HK-2 (cell line): ENCODE results near the gene AIG1.
"Not testable (repeated sequence)": the region's sequence is repeated elsewhere in the genome, so short reads cannot be mapped to it uniquely, and the experiment has no call there.

Experiments used
- DNase-seq: peaks from one replicate; pipeline ENCODE4 v3.0.0-alpha.2; 2018; ENCODE audit not compliant: unreplicated experiment

The AIG1 gene

GRCh38 chr6:143164565-143165105, 103.9 kb downstream of the AIG1 start:
- DNase-seq, result no peak

GRCh38 chr6:143165315-143165855, 104.7 kb downstream of the AIG1 start:
- DNase-seq, result no peak

GRCh38 chr6:143166247-143166695, 105.6 kb downstream of the AIG1 start:
- no peak for DNase-seq

GRCh38 chr6:143167224-143167623, 106.5 kb downstream of the AIG1 start:
- DNase-seq, result no peak

DNA sequence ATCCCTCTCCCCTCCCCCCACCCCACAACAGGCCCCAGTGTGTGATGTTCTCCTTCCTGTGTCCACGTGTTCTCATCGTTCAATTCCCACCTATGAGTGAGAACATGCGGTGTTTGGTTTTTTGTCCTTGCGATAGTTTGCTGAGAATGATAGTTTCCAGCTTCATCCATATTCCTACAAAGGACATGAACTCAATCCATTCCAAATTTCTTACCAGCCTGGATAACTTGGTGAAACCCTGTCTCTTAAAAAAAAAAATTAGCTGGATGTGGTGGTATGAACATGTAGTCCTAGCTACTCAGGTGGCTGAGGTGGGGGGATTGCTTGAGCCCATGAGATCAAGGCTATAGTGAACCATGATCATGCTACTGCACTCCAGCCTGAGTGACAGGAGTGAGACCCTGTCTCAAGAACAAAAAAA, 107.7 kb downstream of the AIG1 start:
- not testable (repeated sequence) for DNase-seq

DNA sequence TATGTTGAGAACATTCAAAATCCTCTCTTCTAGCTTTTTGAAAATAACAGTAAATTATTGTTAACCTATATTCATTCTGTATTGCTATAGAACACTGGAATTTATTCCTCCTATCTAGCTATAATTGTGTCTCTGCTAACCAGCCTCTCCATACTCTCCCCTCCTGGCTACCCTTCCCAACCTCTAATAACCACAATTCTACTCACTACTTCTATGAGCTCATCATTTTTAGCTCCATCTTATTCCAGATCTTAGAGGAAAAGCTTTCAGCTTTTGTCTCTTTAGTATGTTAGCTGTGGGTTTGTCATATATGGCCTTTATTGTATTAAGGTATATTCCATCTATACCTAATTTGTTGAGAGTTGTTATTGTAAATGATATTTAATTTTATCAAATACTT, 108.8 kb downstream of the AIG1 start:
- no peak for DNase-seq

DNA sequence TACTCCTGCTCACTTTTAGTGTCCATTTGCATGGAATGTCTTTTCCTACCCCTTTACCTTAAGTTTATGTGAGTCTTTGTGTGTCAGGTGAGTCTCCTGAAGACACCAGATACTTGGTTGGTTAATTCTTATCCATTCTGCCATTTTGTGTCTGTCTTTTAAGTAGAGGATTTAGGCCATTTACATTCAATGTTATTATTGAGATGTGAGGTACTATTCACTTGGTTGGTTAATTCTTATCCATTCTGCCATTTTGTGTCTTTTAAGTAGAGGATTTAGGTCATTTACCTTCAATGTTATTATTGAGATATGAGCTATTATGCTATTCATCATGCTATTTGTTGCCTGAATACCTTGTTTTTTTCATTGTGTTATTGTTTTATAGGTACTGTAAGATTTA, 113.8 kb downstream of the AIG1 start:
- DNase-seq, result no peak

GRCh38 chr6:143174951-143175350, 114.3 kb downstream of the AIG1 start:
- no peak for DNase-seq

- DNase-seq, result no peak
Observed at GRCh38 chr6:143176090-143177021, 115.7 kb downstream of the AIG1 start.

GRCh38 chr6:143177706-143178105, 117.0 kb downstream of the AIG1 start:
- no peak for DNase-seq

- DNase-seq, result no peak
Observed at GRCh38 chr6:143179096-143179495, 118.4 kb downstream of the AIG1 start.

GRCh38 chr6:143179901-143180612, 119.4 kb downstream of the AIG1 start:
- DNase-seq, result no peak

GRCh38 chr6:143180826-143181225, 120.1 kb downstream of the AIG1 start:
- no peak for DNase-seq

- no peak for DNase-seq
Observed at GRCh38 chr6:143183666-143184065, 123.0 kb downstream of the AIG1 start.

- DNase-seq, result no peak
Observed at GRCh38 chr6:143185288-143185687, 124.6 kb downstream of the AIG1 start.

GRCh38 chr6:143187238-143187923, 126.7 kb downstream of the AIG1 start:
- DNase-seq, result no peak

- DNase-seq, result no peak
Observed at GRCh38 chr6:143188292-143188691, 127.6 kb downstream of the AIG1 start.

DNA sequence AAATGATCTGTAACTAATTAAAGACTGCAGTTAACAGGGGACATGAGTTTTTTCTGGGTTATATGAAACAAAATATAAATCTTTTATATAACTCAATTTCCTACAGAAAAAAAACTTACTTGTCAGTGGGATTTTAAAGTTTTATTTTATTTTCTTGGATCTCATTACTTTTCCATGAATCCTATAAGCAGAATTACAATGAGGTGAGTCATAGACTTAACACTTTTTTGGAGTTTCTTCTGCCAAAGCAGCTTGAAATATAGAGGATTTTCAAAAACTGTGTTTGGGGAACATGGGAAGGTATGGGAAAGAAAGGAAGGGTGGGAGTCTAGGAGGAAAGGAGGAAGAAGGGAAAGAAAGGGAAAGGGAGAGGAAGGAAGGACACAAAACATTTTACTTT, 130.7 kb downstream of the AIG1 start:
- no peak for DNase-seq

DNA sequence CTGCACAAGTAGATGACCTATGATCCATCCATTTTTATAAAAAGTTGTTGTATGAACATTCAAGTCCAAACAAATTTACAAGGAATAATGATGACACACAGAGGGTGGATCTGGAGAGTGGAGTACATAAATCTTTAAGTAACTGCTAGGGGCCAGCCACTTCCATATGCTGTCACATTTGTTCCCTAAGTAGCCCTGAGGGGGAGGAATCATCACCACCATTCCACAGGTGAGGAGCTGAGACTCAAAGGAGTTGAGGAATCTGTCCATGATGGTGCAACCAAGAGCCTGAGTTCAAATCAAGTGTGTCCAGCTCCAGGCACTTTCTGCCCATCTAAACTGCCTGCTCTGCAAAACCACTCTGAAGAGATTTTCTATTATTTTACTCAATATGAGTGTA, 132.1 kb downstream of the AIG1 start:
- no peak for DNase-seq

DNA sequence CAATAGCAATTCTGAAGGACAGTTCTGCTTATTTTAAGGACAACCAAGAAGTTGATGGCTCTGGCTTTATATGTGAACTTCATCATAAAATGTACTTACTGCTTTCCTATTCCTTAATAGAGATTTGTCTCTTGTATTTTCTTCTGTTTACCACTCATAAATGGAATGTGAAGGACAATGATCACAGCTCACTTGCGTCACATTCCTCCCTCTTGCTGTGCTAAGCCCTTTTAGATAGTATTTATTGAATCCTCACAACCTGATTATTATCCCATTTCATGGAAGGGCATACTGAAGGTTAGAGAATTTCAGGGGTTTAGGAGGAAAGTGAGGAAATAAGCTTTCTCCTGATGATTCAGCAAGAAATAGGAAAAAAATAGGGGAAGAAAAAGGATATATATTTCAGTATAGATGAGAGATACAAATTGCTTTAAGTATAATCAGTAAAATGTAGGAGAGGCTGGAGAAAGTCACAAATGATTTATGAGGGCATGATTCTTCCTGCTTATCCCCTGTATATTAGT, 132.9 kb downstream of the AIG1 start:
- no peak for DNase-seq

DNA sequence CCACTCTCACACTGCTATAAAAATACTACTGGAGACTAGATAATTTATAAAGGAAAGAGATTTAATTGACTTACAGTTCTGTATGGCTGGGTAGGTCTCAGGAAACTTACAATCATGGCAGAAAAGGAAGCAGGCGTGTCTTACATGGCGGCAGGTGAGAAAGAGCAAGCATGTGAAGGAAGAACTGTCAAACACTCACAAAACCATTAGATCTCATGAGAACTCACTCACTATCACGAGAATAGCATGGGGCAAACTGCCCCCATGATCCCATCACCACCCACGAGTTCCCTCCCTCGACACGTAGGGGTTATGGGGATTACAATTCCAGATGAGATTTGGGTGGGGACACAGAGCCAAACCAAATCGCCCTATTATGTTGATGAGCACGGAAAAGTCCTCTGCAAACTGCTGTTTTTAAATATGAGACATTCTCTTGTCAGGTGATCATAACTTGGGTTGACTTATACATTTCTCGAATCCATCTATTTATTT, 133.5 kb downstream of the AIG1 start:
- DNase-seq, result no peak
